ENCODE data around the gene SLC8A3.

SLC8A3 gene

DNA sequence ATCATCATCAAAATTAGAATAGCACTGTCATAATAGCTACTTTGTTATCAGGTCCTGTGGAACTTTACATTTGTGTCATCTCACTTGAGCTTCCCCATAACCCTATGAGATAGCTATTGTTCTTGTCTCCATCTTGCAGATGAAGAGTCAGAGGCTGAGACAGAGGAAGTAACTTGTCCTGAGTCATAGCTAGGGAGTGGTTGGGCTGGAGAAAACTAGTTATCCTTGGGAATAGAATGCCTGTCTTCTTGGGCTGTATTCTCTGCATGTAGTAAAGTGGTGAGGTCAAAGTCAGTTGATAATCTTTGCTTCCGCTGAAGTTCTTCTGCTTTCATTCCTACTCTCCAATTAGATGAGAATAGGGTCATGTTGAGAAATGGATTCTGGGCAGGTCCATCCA is 192.5 kb downstream of the SLC8A3 start:
- DNase-seq (ENCODE audit: low read depth in 2 of 2) = no peak
